WTC11 (cell line): ENCODE measurements around the gene NUP210L.
"Not testable (repeated sequence)": the region's sequence is repeated elsewhere in the genome, so short reads cannot be mapped to it uniquely, and the experiment has no call there.

Source experiments
- AFF4 ChIP-seq: sonication (generic); formaldehyde crosslinking; IDR thresholded peaks from 2 replicates; pipeline ENCODE4 v1.8.1; 2023; ENCODE audit warnings: mild to moderate bottlenecking, missing genetic modification reagents, borderline replicate concordance
- CTCF ChIP-seq: fragments of 200-600 bp; IDR thresholded peaks from 2 replicates; pipeline ENCODE4 v1.8.0; 2022; ENCODE audit warnings: antibody characterized with exemption
- GABPB1 ChIP-seq: sonication (generic); formaldehyde crosslinking; IDR thresholded peaks from 2 replicates; pipeline ENCODE4 v1.8.1; 2023; ENCODE audit warnings: mild to moderate bottlenecking, missing genetic modification reagents
- NR1H2 ChIP-seq: sonication (generic); formaldehyde crosslinking; IDR thresholded peaks from 2 replicates; pipeline ENCODE4 v1.9.0; 2021; ENCODE audit warnings: mild to moderate bottlenecking, moderate library complexity, missing genetic modification reagents
- NR2C2 ChIP-seq: sonication (generic); formaldehyde crosslinking; IDR thresholded peaks from 2 replicates; pipeline ENCODE4 v1.8.0; 2022; ENCODE audit warnings: mild to moderate bottlenecking, missing genetic modification reagents
- SP1 ChIP-seq: sonication (generic); formaldehyde crosslinking; conservative IDR thresholded peaks from 2 replicates; pipeline ENCODE4 v1.8.1; 2022; ENCODE audit warnings: missing genetic modification reagents
- STAT6 ChIP-seq: sonication (generic); formaldehyde crosslinking; conservative IDR thresholded peaks from 2 replicates; pipeline ENCODE4 v1.8.1; 2023; ENCODE audit warnings: mild to moderate bottlenecking, low read depth, missing genetic modification reagents, moderate library complexity
- TEAD1 ChIP-seq: sonication (generic); formaldehyde crosslinking; IDR thresholded peaks from 2 replicates; pipeline ENCODE4 v1.8.0; 2022; ENCODE audit warnings: mild to moderate bottlenecking, missing genetic modification reagents
- TEAD4 ChIP-seq: sonication (generic); formaldehyde crosslinking; IDR thresholded peaks from 2 replicates; pipeline ENCODE4 v1.8.0; 2022; ENCODE audit warnings: mild to moderate bottlenecking, missing genetic modification reagents
- ZNF138 ChIP-seq: sonication (generic); formaldehyde crosslinking; conservative IDR thresholded peaks from 2 replicates; pipeline ENCODE4 v1.8.1; 2022; ENCODE audit warnings: mild to moderate bottlenecking, moderate library complexity, missing genetic modification reagents
- TF ChIP-seq, protein P1 (sequence below): sonication (generic); formaldehyde crosslinking; conservative IDR thresholded peaks from 2 replicates; pipeline ENCODE4 v1.8.1; 2022; ENCODE audit warnings: mild to moderate bottlenecking, missing genetic modification reagents
- TF ChIP-seq, protein P2 (sequence below): sonication (generic); formaldehyde crosslinking; IDR thresholded peaks from 2 replicates; pipeline ENCODE4 v1.8.1; 2023; ENCODE audit warnings: mild to moderate bottlenecking, missing genetic modification reagents, moderate library complexity
- TF ChIP-seq, protein P3 (sequence below): fragments of 250-450 bp; sonication (Bioruptor Pico); IDR thresholded peaks from 2 replicates; pipeline ENCODE4 v1.9.0; 2021; ENCODE audit warnings: mild to moderate bottlenecking

- not testable (repeated sequence) for TF ChIP-seq GABPB1 (CRISPR knock-in tag); NR2C2 (CRISPR knock-in tag); CTCF; NR1H2 (CRISPR knock-in tag); TEAD1 (CRISPR knock-in tag); TEAD4 (CRISPR knock-in tag); ZNF138 (CRISPR knock-in tag); SP1 (CRISPR knock-in tag); AFF4 (CRISPR knock-in tag); STAT6 (CRISPR knock-in tag)
- TF ChIP-seq, protein P1, sequence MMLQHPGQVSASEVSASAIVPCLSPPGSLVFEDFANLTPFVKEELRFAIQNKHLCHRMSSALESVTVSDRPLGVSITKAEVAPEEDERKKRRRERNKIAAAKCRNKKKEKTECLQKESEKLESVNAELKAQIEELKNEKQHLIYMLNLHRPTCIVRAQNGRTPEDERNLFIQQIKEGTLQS (CRISPR knock-in tag) = not testable (repeated sequence)
- TF ChIP-seq, protein P2, sequence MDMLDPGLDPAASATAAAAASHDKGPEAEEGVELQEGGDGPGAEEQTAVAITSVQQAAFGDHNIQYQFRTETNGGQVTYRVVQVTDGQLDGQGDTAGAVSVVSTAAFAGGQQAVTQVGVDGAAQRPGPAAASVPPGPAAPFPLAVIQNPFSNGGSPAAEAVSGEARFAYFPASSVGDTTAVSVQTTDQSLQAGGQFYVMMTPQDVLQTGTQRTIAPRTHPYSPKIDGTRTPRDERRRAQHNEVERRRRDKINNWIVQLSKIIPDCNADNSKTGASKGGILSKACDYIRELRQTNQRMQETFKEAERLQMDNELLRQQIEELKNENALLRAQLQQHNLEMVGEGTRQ = not testable (repeated sequence)
- TF ChIP-seq, protein P3, sequence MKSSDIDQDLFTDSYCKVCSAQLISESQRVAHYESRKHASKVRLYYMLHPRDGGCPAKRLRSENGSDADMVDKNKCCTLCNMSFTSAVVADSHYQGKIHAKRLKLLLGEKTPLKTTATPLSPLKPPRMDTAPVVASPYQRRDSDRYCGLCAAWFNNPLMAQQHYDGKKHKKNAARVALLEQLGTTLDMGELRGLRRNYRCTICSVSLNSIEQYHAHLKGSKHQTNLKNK = not testable (repeated sequence)
Measured at GRCh38 chr1:154012543-154012942, 142.3 kb downstream of the NUP210L start.
